Left forelimb (tissue), 1 donor: ENCODE measurements around the gene RTCB.
A peak's percentile ranks its signal among the peaks of the same experiment; 100 is the strongest.
"Not testable (repeated sequence)": the region's sequence is repeated elsewhere in the genome, so short reads cannot be mapped to it uniquely, and the experiment has no call there.

ENCODE experiments used
- DNase-seq: peaks from one replicate; pipeline ENCODE4 v3.0.0-alpha.2; 2018; ENCODE audit warnings: low spot score

Gene RTCB

GRCh38 chr22:32389685-32390084 lies 22.4 kb downstream of the RTCB start:
- DNase-seq: no peak

DNA sequence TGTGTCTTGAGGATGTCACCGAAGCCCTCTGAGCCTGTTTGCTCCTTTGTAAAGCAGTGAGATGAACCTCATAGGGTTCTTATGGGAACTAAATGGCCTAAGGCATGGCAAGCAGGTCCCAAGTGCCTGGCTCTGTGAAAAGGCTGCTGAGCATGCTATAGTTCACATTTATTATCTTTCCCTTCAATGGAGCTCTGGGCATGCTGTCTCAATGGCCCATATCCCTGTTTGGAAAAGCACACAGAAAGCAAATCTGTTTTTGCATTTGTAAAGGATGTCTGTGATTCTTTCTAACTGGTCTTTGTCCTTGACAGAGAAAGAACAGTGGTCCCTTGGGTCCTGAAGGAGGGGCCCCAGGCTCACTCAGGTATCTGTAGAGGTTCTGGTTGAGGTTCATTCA lies 26.4 kb downstream of the RTCB start:
- DNase-seq: no peak

- no peak for DNase-seq
These were observed 31.1 kb downstream of the RTCB start for GRCh38 chr22:32380991-32381390.

DNA sequence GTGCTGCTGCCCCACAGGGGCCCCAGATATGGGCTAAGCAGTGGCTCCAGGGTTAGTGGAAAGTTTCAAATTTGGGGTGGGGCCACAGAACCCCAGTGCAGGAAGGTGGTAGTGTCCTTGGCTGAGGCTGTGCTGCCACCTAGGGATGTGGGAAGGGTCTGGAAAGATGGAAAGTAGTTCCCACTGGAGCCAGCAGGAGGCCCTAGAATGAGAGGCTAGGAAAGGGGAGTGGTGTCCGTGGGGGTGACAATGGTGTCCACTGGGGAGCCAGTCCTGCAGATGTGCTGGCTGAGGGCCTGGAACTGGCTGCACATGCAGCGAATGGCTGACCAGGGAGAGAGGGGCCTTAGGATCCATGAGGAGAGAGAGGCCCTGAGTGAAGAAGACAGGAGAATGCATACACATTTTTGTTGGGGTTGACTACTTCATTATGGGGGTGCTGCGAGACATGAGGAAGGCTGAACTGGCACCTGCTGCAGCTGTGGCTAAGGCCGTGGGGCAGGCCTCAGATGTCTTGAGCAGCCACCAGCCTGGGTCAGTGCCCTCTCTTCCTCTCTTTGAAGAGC lies 33.3 kb downstream of the RTCB start:
- no peak for DNase-seq

- no peak for DNase-seq
These were observed 35.4 kb downstream of the RTCB start for GRCh38 chr22:32376681-32377080.

DNA sequence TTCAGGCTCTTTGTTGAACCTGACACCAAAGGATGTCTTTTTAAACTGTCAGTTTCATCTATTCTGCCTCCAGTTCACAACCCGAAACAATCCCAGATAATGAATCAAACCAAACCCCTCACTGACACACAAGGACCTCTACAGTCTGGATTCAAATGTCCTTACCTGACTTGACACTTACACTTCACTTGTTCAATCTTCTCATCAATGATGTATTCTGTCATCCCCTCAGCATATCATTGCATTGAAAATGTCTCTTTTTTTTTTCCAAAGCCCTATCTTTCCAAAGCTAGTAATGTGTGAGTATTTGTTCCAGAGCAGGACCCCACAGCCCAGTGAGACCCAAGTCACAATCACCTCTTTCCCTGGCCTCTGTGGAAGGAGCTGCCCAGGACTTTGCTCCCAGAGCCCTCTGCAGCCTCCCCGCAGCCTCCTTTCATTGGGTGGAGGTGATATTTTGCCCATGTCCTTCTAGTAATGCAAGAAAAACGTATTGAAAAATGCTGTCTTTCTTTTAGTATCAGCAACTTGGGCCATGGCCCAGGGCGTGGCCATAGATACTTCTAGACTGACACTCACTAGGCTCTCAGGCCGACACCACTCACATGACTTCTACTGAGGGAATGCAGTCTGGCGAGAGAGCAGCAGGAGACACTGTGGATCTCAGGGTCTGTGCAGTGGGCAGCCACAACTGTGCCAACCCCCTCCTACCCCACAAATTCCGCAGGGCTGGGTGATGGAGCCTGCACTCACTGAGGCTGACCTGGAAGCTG lies 36.2 kb downstream of the RTCB start:
- DNase-seq: no peak

GRCh38 chr22:32364210-32364609 lies 47.8 kb downstream of the RTCB start:
- DNase-seq: no peak

DNA sequence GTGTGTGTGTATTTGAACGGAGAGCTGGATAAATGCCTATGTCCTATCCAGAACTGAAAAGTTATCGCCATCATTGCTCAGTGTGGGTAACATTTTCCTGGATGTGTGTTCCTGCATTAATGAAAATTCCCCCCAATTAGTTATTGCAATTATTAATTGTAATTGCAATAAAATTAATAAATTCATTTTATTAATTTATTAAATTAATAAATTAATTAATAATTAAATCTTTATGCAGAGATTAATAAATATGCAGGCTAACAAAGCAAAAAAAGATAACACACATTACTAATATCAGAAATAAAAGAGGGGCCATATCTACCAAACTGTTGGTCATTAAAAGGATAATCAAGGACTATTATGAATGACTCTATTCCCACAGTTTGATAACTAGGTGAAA lies 50.8 kb downstream of the RTCB start:
- DNase-seq: no peak

DNA sequence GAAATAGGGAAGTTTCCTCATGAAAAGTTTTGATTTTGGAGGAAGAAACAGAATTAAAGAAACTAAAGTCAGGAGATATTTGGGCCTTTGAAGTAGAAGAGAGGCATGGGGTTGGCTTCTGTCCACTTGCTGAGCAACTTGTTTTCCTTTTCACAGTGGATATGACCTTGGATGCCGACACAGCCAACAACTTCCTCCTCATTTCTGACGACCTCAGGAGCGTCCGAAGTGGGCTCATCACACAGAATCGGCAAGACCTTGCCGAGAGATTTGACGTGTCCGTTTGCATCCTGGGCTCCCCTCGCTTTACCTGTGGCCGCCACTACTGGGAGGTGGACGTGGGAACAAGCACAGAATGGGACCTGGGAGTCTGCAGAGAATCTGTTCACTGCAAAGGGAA lies 52.0 kb downstream of the RTCB start:
- DNase-seq: not testable (repeated sequence)

DNA sequence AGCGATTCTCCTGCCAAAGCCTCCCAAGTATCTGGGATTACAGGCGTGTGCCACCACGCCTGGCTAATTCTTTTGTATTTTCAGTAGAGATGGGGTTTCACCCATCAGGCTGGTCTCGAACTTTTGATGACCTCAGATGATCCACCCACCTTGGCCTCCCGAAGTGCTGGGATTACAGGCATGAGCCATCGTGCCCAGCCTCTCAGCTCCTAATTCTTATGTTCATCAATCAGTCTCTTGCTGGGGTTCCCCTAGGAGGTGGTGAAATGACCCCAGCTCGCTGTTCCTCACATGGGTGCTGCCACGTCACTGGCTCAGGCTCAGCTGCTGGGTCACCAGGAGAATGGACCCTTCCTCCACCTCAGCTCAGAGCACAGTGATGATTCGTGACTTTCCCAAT lies 54.5 kb downstream of the RTCB start, which contains the start of gene RFPL3:
TSS of gene RFPL3 (plus strand) at position 301 of the 400 bp plus-strand sequence. CDS start 205 bp downstream, outside the sequence.
- DNase-seq: not testable (repeated sequence)

- DNase-seq: no peak
These were observed 56.3 kb downstream of the RTCB start for GRCh38 chr22:32355760-32356159.

DNA sequence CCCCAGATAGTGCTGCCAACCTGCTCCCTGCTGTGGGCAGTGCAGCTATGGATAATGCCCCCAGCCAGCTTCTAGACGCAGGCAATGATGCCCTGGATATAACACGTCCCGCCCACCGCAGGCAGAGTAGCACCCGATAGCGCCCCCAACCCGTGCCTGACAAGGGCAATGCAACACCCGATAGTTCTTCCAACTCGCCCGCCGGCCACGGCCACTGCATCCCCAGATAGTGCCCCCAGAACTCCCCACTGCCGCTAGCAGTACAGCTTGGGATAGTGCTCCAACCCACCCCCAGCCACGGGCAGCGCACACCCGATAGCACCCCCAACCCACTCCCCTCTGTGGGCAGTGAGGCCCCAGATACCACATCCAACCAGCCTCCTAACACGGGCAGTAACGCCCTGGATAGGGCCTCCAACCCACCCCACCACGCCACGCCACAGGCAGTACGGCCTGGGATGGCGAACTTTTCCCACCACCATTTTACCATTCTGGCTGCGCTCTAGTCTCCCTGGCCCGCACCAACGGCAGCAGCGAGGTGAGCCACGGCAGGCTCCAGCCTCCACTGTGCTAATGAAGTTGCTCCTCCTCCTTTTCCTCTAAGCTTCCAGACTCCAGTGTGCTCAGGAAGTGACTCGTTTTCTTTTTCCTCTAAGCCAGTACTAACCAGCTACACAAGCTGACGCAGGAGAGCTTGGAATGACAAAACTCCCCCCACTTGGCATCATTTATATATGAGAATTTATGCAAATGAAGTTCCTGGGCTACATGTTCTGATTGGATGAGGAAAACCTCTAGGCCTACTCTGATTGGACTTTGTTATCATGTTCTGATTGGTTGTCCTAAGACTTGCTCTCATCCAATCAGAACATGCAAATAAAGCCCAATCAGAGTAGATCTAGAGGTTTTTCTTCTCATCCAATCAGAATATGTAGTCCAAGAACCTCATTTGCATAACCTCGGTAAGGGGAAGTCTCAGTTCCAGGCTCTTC lies 57.4 kb downstream of the RTCB start:
- no peak for DNase-seq

GRCh38 chr22:32353840-32354239 lies 58.2 kb downstream of the RTCB start:
- no peak for DNase-seq

- DNase-seq: no peak
These were observed 58.8 kb downstream of the RTCB start for GRCh38 chr22:32353292-32353691.

DNA sequence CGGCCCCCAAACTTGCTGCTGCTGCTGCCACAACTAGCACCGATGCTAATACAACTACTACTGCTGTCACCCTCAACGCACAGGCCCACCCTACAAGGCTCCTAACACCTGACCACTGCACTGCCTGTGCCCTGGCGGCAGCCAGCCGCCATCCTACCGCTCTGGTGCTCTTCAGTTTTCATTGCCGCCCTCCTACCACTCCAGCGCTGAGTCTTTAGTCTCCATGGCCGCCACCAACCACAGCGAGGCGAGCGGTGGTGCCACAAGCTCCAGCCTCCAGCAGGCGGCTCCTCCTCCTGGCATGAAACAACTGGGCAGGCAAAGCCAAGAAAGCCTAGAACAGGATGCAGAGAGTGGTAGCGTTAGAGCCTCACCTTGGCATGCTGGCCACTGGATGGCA lies 59.4 kb downstream of the RTCB start:
- DNase-seq: no peak

DNA sequence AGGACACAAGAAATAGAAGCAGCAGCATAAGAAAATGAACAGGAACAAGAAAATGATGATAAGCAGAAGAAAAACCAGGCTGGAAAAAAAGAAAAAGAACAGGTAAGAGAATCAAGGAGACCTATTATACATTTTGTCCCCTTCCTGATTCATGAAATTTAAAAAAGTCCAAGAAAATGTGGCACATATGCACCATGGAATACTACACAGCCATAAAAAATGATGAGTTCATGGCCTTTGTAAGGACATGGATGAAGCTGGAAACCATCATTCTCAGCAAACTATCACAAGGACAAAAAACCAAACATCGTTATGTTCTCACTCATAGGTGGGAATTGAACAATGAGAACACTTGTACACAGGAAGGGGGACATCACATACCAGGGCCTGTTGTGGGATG lies 60.2 kb downstream of the RTCB start:
- not testable (repeated sequence) for DNase-seq

DNA sequence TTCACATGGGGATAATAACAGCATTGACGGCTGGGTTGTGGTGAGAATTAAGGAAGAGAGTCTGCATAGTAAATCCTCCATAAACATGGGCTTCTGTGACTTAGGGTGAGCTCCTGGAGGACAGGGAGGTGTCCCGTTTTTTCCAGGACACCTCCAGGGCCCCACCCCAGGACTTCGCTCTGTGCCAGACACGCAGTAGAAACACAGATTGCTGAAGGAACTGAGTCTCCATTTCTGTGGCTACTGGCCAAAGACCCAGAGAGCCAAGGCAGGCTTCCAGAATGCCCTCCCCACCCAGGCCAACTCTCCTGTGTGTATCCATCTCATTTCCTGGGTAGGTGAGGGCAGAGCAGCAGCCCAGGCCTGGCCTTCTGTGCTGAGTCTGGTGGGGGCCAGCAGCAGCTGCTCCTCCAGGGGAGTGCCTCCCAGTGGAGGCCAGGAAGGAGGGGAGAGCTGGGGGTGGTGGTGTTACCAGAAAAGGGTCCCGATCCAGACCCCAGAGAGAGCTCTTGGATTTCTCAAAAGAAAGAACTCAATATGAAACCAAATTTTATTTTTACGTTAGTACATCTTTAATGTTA lies 63.9 kb downstream of the RTCB start:
- DNase-seq: no peak

DNA sequence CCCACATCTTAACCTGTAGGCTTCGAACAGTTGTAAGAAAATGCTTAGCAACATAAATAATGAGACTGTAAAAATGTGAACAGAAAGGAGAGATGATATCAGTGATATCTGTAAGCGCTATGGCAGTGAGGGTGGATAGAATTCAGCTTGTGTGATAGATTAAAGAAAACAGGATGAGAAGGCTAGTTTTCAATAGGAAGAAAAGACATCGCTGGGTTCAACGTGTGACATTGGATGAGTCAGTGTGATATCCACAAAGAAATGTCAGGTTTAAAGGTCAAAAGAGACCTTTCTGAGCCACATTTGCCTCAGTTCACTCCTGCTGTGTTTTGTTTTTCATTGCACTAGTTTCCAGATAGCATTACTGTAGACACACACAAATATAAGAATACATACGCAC lies 68.1 kb downstream of the RTCB start:
- DNase-seq: no peak

GRCh38 chr22:32342977-32343376 lies 69.1 kb downstream of the RTCB start:
- DNase-seq: no peak

- DNase-seq: peak; percentile 53
These were observed 70.8 kb downstream of the RTCB start for GRCh38 chr22:32341122-32341740.

GRCh38 chr22:32340411-32340810 lies 71.6 kb downstream of the RTCB start:
- DNase-seq: peak; percentile 44
